ENCODE results near the gene ZYX.

ZYX gene

DNA sequence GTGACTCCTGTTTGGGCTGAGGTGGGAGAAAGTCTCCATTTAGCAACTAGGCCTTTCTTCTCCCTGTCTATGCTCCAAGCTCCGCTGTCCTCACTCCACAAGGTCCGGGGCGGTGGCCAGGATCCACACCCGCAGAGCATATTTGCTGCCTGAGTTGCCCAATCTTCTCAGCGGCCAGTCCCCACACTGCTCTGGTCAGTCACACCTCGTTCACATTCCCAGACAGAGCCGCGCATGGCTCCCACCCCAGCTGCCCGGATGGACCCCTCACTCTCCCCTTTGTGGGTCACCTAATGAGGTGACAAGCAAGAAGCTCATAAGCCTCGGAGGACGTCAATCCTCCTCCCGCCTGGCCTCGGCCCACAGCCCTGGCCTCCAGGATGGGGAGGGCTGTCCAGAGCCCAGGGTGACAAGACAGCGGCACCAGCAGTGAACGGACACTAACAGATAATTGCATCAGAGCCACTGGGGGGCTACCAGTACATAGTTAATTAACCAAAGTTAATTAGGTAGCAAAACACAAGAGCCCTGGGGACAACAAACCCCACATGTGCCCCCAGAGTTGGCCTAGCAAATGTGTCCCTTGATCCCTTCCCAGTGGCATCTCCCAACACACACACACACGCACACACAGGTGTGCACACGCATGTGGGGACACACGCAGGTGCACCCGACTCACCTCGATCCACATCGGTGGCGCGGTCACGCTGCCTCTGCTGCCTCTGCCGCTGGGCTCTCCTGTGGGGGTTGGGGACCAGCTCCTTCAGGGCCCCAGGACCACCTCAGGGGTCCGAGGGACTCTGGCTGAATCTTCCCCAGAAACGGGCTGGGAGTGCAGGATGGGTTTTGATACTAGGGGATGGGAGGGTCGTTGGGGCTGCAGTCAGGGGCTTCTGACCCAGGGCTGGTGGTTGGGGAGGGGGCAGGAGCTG, 15.7 kb downstream of the ZYX start:
- no peak overlapping the region for H3K4me3 ChIP-seq (ENCODE audit: low read depth in 1 of 2, low read length in 2 of 2)
- no peaks in the 10 kb centered on the region for H3K4me1 ChIP-seq (ENCODE audit: insufficient read depth, low read length)
- no peak overlapping the region for H3K27ac ChIP-seq (ENCODE audit: low read length)
- no peaks in the 10 kb centered on the region for H3K79me2 ChIP-seq (ENCODE audit: insufficient read depth, low read length)
- TF ChIP-seq, protein P1, sequence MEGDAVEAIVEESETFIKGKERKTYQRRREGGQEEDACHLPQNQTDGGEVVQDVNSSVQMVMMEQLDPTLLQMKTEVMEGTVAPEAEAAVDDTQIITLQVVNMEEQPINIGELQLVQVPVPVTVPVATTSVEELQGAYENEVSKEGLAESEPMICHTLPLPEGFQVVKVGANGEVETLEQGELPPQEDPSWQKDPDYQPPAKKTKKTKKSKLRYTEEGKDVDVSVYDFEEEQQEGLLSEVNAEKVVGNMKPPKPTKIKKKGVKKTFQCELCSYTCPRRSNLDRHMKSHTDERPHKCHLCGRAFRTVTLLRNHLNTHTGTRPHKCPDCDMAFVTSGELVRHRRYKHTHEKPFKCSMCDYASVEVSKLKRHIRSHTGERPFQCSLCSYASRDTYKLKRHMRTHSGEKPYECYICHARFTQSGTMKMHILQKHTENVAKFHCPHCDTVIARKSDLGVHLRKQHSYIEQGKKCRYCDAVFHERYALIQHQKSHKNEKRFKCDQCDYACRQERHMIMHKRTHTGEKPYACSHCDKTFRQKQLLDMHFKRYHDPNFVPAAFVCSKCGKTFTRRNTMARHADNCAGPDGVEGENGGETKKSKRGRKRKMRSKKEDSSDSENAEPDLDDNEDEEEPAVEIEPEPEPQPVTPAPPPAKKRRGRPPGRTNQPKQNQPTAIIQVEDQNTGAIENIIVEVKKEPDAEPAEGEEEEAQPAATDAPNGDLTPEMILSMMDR (IDR thresholded peaks at IDR 0.05; ENCODE audit: borderline replicate concordance, extremely low read depth, low read length, poor library complexity, severe bottlenecking): no peak
- TF ChIP-seq EZH2 (IDR thresholded peaks at IDR 0.05; ENCODE audit: borderline replicate concordance, low read depth, low read length, severe bottlenecking): no peak
- H3K4me2 ChIP-seq (ENCODE audit: insufficient read depth, low read length): no peak overlapping the region
- ATAC-seq (ENCODE audit: insufficient read depth, low read depth) (no peak), DNase-seq (no peak)
- H3K9ac ChIP-seq (ENCODE audit: low read depth, low read length): no peak overlapping the region
- H3K36me3 ChIP-seq (ENCODE audit: insufficient read depth, low read length): no peaks in the 10 kb centered on the region
- H4K20me1 ChIP-seq (ENCODE audit: insufficient read depth, low read length): no peaks in the 10 kb centered on the region
- no peaks in the 10 kb centered on the region for H3K9me3 ChIP-seq (ENCODE audit: insufficient read depth, low read length, severe bottlenecking)
- H3K27me3 ChIP-seq (ENCODE audit: insufficient read depth, low read length, poor library complexity): no peaks in the 10 kb centered on the region
- no peak overlapping the region for H2AFZ ChIP-seq (ENCODE audit: low read depth, low read length)

DNA sequence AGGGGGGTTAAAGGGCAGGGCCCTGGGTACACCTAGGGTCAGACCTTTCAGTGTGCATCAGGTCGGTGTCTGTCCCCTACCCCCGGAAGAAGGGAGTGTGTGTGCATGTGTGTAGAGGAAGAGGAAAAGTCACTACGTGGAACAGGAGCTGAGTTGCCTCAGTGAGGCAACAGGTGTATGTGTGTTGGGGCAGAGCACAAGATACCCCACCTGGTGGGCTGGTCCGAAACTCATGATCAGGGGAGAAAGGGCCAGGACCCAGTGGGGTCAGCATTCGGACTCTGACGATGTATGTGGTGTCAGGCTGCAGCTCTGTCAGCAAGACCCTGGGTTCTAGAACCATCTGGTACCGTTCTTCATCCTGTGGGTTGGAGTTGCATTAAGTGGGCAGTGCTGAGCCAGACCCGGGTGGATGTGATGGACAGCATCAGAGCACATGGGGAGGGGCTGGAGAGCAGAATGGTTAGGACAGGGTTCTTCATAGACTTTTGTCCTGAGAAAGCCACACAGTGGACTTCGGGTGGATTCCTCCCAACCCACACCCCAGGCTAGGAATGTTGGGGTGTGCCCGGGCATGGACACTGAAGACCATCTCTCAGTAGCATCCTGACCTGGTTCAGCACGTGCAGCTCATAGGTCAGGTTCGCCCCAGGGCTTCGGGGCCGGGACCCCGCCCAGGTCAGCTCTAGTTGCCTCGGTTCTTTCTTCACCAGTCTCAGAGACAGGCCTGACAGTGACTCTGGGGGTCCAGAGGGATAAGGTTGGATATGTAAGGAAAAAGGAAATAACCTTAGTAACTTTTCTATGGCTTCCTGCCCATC, 16.8 kb downstream of the ZYX start:
- H3K9me3 ChIP-seq (ENCODE audit: insufficient read depth, low read length, severe bottlenecking): no peaks in the 10 kb centered on the region
- TF ChIP-seq, protein P1 (IDR thresholded peaks at IDR 0.05; ENCODE audit: borderline replicate concordance, extremely low read depth, low read length, poor library complexity, severe bottlenecking): no peak
- TF ChIP-seq EZH2 (IDR thresholded peaks at IDR 0.05; ENCODE audit: borderline replicate concordance, low read depth, low read length, severe bottlenecking): no peak
- no peaks in the 10 kb centered on the region for H3K36me3 ChIP-seq (ENCODE audit: insufficient read depth, low read length)
- DNase-seq: no peak
- no peak overlapping the region for H3K9ac ChIP-seq (ENCODE audit: low read depth, low read length)
- H4K20me1 ChIP-seq (ENCODE audit: insufficient read depth, low read length): no peaks in the 10 kb centered on the region
- no peaks in the 10 kb centered on the region for H3K27me3 ChIP-seq (ENCODE audit: insufficient read depth, low read length, poor library complexity)
- H3K79me2 ChIP-seq (ENCODE audit: insufficient read depth, low read length): no peaks in the 10 kb centered on the region
- ATAC-seq (ENCODE audit: insufficient read depth, low read depth): no peak
- no peak overlapping the region for H3K4me3 ChIP-seq (ENCODE audit: low read depth in 1 of 2, low read length in 2 of 2)
- no peak overlapping the region for H3K27ac ChIP-seq (ENCODE audit: low read length)
- H3K4me2 ChIP-seq (ENCODE audit: insufficient read depth, low read length): no peak overlapping the region
- H2AFZ ChIP-seq (ENCODE audit: low read depth, low read length): no peak overlapping the region
- H3K4me1 ChIP-seq (ENCODE audit: insufficient read depth, low read length): no peaks in the 10 kb centered on the region

DNA sequence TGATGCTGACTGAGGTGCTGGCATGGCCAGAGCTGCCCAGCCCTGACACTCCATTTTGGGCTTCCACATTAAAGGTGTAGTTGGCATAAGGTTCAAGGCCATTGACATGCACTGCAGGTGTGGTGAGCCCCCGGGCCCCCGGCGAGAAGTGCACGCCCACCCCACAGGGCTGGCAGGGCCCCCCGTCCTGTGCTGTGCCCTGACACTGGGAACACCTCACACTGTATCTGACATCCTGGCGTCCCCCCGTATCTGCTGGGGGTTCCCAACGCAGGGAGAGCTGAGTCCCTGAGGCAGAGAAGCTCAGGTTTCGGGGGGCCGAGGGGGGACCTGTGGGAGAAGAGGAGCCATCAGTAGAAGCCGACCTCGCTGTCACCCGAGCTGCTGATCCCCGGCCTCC, 17.5 kb downstream of the ZYX start:
- Histone ChIP-seq H4K20me1 (ENCODE audit: insufficient read depth, low read length) (no peaks in the 10 kb centered on the region), H3K9ac (ENCODE audit: low read depth, low read length) (no peak overlapping the region), H3K4me3 (ENCODE audit: low read depth in 1 of 2, low read length in 2 of 2) (no peak overlapping the region), H3K27me3 (ENCODE audit: insufficient read depth, low read length, poor library complexity) (no peaks in the 10 kb centered on the region), H3K4me2 (ENCODE audit: insufficient read depth, low read length) (no peak overlapping the region), H3K4me1 (ENCODE audit: insufficient read depth, low read length) (no peaks in the 10 kb centered on the region), H3K27ac (ENCODE audit: low read length) (no peak overlapping the region), H2AFZ (ENCODE audit: low read depth, low read length) (no peak overlapping the region), H3K36me3 (ENCODE audit: insufficient read depth, low read length) (no peaks in the 10 kb centered on the region), H3K79me2 (ENCODE audit: insufficient read depth, low read length) (no peaks in the 10 kb centered on the region), H3K9me3 (ENCODE audit: insufficient read depth, low read length, severe bottlenecking) (no peaks in the 10 kb centered on the region)
- ATAC-seq (ENCODE audit: insufficient read depth, low read depth): no peak
- TF ChIP-seq, protein P1 (IDR thresholded peaks at IDR 0.05; ENCODE audit: borderline replicate concordance, extremely low read depth, low read length, poor library complexity, severe bottlenecking): no peak
- TF ChIP-seq EZH2 (IDR thresholded peaks at IDR 0.05; ENCODE audit: borderline replicate concordance, low read depth, low read length, severe bottlenecking): no peak
- DNase-seq: no peak
